WERI-Rb-1 (cell line): Measurements from ENCODE around the gene GLB1L2.
A peak's percentile ranks its signal among the peaks of the same experiment; 100 is the strongest.
"Not testable (repeated sequence)": the region's sequence is repeated elsewhere in the genome, so short reads cannot be mapped to it uniquely, and the experiment has no call there.

Experiments used
- DNase-seq: peaks from one replicate; pipeline ENCODE4 v3.0.0-alpha.2; 2020
- H3K27ac ChIP-seq: fragments of 250-450 bp; sonication (Bioruptor Pico); 2 replicates; pipeline ENCODE4 v1.5.1; 2020; ENCODE audit warnings: mild to moderate bottlenecking, moderate library complexity
- H3K27me3 ChIP-seq: fragments of 250-450 bp; sonication (Bioruptor Pico); 2 replicates; pipeline ENCODE4 v1.5.1; 2021; ENCODE audit warnings: mild to moderate bottlenecking, low read depth, moderate library complexity; ENCODE audit not compliant: insufficient read depth, severe bottlenecking
- H3K36me3 ChIP-seq: fragments of 250-450 bp; sonication (Bioruptor Pico); 2 replicates; pipeline ENCODE4 v1.5.1; 2020; ENCODE audit warnings: mild to moderate bottlenecking, moderate library complexity
- H3K4me3 ChIP-seq: 2 replicates; pipeline ENCODE4 v1.5.1; 2011; ENCODE audit warnings: low read depth, mild to moderate bottlenecking, control low read depth, low read length
- H3K9me3 ChIP-seq: fragments of 250-450 bp; sonication (Bioruptor Pico); 2 replicates; pipeline ENCODE4 v1.5.1; 2021; ENCODE audit warnings: mild to moderate bottlenecking, moderate library complexity; ENCODE audit not compliant: severe bottlenecking
- TF ChIP-seq, protein P1 (sequence below): IDR thresholded peaks from 2 replicates; pipeline ENCODE4 v1.5.1; 2011; ENCODE audit warnings: low read depth, mild to moderate bottlenecking, control low read depth, inconsistent platforms, low read length

GLB1L2 gene

DNA sequence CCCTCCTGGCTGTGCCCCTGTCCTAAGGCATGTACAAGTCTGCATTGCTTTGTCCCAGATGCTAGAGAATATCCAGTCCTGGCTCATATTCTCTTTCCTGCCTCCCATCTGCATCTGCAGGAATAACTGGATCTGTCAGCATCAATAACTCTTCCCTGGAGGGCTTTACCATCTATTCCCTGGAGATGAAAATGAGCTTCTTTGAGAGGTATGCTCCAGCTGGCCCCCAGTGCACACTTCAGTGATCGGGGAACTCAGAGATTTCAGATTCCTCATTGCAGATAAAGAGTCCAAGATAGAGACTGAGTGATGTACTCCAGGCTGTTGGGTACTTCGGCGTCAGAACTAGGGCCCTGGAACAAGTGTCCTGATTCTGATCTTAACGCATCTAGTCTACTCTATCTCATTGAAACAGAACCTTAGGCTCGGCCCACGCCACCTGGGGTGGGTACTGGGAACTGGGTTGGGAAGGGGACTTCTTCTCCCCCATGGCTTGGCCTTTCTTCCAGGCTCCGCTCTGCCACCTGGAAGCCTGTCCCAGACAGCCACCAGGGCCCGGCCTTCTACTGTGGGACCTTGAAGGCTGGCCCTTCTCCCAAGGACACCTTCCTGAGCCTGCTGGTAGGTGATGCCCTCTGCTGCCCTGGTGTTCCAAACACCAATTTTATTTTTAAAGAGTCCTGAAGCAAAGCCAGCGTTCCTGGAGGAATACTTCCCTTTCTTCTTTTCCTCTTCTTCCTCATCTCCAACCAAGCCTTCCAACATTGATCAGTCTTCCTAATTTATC, 17.8 kb upstream of the GLB1L2 start:
- H3K36me3 ChIP-seq: no peaks in the 10 kb centered on the region
- peaks cover 3% of the 10 kb centered on the region for H3K9me3 ChIP-seq
- H3K27ac ChIP-seq: no peak overlapping the region
- H3K4me3 ChIP-seq: no peak overlapping the region
- no peak for DNase-seq
- TF ChIP-seq, protein P1, sequence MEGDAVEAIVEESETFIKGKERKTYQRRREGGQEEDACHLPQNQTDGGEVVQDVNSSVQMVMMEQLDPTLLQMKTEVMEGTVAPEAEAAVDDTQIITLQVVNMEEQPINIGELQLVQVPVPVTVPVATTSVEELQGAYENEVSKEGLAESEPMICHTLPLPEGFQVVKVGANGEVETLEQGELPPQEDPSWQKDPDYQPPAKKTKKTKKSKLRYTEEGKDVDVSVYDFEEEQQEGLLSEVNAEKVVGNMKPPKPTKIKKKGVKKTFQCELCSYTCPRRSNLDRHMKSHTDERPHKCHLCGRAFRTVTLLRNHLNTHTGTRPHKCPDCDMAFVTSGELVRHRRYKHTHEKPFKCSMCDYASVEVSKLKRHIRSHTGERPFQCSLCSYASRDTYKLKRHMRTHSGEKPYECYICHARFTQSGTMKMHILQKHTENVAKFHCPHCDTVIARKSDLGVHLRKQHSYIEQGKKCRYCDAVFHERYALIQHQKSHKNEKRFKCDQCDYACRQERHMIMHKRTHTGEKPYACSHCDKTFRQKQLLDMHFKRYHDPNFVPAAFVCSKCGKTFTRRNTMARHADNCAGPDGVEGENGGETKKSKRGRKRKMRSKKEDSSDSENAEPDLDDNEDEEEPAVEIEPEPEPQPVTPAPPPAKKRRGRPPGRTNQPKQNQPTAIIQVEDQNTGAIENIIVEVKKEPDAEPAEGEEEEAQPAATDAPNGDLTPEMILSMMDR: 0 out of 2 replicates have a peak, but pooled peaks have one; percentile 6
- H3K27me3 ChIP-seq: no peaks in the 10 kb centered on the region

DNA sequence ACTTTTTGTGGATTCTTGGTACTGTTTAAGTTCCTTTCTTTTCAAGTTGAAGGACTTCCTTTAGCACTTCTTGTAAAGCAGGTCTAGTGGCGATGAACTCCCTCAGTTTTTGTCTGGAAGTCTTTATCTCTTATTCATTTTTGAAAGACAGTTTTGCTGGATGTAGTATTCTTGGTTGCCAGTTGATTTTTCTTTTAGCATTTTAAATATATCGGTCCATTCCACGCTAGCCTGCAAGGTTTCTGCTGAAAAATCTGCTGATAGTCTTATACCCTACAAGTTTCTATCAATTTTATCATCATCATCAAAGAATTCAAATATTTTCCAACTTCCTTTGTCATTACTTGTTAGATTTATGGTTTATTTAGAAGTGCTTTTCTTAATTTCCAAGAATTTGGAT, 14.7 kb upstream of the GLB1L2 start:
- Histone ChIP-seq H3K36me3 (no peaks in the 10 kb centered on the region), H3K27me3 (no peaks in the 10 kb centered on the region), H3K4me3 (no peak overlapping the region), H3K27ac (no peak overlapping the region), H3K9me3 (peaks cover 3% of the 10 kb centered on the region)
- TF ChIP-seq, protein P1: no peak
- no peak for DNase-seq

DNA sequence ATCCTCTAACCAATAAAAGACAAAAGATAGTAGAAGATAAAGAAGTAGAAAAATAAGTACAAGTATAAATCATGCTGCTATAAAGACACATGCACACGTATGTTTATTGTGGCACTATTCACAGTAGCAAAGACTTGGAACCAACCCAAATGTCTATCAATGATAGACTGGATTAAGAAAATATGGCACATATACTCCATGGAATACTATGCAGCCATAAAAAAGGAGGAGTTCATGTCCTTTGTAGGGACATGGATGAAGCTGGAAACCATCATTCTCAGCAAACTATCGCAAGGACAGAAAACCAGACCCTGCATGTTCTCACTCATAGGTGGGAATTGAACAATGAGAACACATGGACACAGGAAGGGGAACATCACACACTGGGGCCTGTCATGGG, 10.4 kb upstream of the GLB1L2 start:
- not testable (repeated sequence) for H3K9me3 ChIP-seq, DNase-seq, H3K36me3 ChIP-seq, H3K27ac ChIP-seq, H3K27me3 ChIP-seq, H3K4me3 ChIP-seq

DNA sequence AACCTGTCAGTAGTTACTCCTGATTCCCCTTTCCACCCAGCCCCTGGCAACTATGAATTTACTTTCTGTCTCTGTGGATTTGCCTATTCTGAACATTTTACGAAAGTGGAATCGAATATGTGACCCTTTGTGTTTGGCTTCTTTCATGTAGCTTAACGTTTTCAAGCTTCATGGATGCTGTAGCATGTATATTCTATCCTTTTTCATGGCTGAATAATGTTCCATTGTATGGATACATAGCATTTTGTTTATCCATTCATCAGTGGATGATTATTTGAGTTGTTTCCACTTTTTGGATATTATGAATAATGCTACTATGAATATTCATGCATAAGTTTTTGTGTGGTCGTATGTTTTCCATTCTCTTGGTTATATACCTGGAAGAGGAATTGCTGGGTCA, 9.2 kb upstream of the GLB1L2 start:
- H3K27ac ChIP-seq: no peak overlapping the region
- H3K27me3 ChIP-seq: no peaks in the 10 kb centered on the region
- H3K36me3 ChIP-seq: no peaks in the 10 kb centered on the region
- H3K4me3 ChIP-seq: no peak overlapping the region
- H3K9me3 ChIP-seq: peaks cover 4% of the 10 kb centered on the region
- DNase-seq: no peak
- TF ChIP-seq, protein P1: no peak

DNA sequence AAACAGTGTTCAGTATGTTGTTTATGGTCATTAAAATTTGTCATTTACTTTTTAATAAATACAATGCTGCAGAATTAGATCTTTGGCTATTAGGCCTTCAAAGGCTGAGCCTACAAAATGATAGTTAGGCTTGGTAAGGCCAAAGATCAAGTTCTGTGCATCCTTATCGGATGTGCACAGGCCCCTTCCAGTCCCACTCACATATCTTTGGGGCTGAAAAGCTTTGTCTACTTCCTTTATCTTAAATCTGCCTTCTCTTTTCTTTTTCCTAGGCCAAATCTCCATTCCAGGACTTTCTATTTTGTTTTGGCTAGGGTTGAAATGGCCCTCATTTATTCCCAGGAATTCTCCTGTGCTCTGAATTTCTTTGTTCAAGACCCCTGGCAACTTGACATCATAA, 3.4 kb upstream of the GLB1L2 start:
- H3K4me3 ChIP-seq: no peak overlapping the region
- TF ChIP-seq, protein P1: no peak
- no peak overlapping the region for H3K27ac ChIP-seq
- no peaks in the 10 kb centered on the region for H3K27me3 ChIP-seq
- peaks cover 2% of the 10 kb centered on the region; the same call in 1 of the 2 replicates for H3K36me3 ChIP-seq
- DNase-seq: no peak
- H3K9me3 ChIP-seq: no peaks in the 10 kb centered on the region

DNA sequence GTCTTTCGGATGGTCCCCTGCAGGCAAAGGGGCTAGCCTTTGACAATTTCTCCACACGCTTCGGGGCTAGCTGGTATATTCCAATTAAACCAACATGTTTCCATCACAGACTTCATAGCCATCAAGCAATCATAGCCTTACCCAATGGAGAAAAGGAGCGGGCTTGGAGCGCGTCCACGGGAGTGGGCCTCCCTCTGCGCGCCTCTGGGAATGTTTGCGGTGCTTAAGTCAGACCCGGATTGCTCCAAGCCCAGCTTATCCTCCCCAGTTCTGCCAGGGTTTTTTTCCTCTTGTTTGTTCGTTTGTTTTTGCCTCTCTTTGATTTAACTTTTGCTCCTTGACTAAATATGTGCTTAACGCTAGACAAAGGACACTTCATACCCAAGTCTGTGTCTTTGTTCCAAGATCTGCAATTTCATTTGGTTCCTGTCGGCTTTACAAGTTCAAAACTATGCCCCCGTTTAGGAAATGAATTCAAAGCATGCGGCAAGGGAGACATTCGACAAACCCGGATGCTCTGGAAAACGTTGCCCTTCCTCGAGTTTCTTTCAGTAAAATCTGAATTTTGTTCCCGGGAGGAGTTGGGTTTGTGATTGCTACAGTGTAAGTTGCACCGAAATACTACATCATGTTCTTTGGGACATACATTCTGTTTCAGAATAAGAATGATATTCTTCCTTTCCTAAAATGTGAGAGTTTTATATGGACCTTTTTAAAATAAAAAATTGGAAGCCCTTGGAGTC, 1.0 kb upstream of the GLB1L2 start:
- TF ChIP-seq, protein P1: no peak
- no peak for DNase-seq
- Histone ChIP-seq H3K9me3 (no peaks in the 10 kb centered on the region), H3K27ac (no peak overlapping the region), H3K4me3 (peak overlapping the region; percentile 46), H3K36me3 (peaks cover 4% of the 10 kb centered on the region), H3K27me3 (no peaks in the 10 kb centered on the region)
